Astrocyte (in vitro differentiated cells and primary cell): ENCODE data around the gene NREP. TPM values are rescaled to one million over a fixed set of nuclear protein-coding genes. Genes with fewer than 3 reads are reported as not detected.

Experiments used
- DNase-seq: peaks from one replicate; pipeline ENCODE4 v3.0.0-alpha.2; 2010; ENCODE audit warnings: low read depth
- FAIRE-seq: peaks from 2 replicates; lab custom pipeline; 2011; peaks lifted over from hg19 to GRCh38; lab: Jason Lieb, UNC
- H2AFZ ChIP-seq: 2 replicates; pipeline ENCODE4 v1.6.0; 2012; ENCODE audit warnings: low read depth, low read length, inconsistent platforms
- H3K27ac ChIP-seq: 2 replicates; pipeline ENCODE4 v1.5.1; 2011; ENCODE audit warnings: low read depth, low read length, inconsistent platforms
- H3K27me3 ChIP-seq: 2 replicates; pipeline ENCODE4 v1.6.0; 2011; ENCODE audit warnings: low read length, inconsistent platforms; ENCODE audit not compliant: insufficient read depth
- H3K36me3 ChIP-seq: 2 replicates; pipeline ENCODE4 v1.5.1; 2011; ENCODE audit warnings: low read length, inconsistent platforms; ENCODE audit not compliant: insufficient read depth
- H3K4me1 ChIP-seq: 2 replicates; pipeline ENCODE4 v1.5.1; 2011; ENCODE audit warnings: low read length, inconsistent platforms; ENCODE audit not compliant: insufficient read depth
- H3K4me2 ChIP-seq: 2 replicates; pipeline ENCODE4 v1.6.0; 2012; ENCODE audit warnings: low read length, inconsistent platforms
- H3K4me3 ChIP-seq: 2 replicates; pipeline ENCODE4 v1.5.1; 2011; ENCODE audit warnings: low read depth, mild to moderate bottlenecking, low read length, inconsistent platforms; ENCODE audit not compliant: insufficient read depth
- H3K79me2 ChIP-seq: 2 replicates; pipeline ENCODE4 v1.6.0; 2012; ENCODE audit warnings: mild to moderate bottlenecking, low read length, inconsistent platforms; ENCODE audit not compliant: insufficient read depth
- H3K9ac ChIP-seq: 2 replicates; pipeline ENCODE4 v1.6.0; 2012; ENCODE audit warnings: mild to moderate bottlenecking, low read length, inconsistent platforms
- H3K9me3 ChIP-seq: 2 replicates; pipeline ENCODE4 v1.5.1; 2012; ENCODE audit warnings: low read depth, mild to moderate bottlenecking, low read length, inconsistent platforms; ENCODE audit not compliant: insufficient read depth
- H4K20me1 ChIP-seq: 2 replicates; pipeline ENCODE4 v1.6.0; 2012; ENCODE audit warnings: low read length, inconsistent platforms; ENCODE audit not compliant: insufficient read depth
- H3K27ac Mint-ChIP-seq: one replicate; pipeline ENCODE4 v1.8.0; 2021; ENCODE audit warnings: mild to moderate bottlenecking, mixed read lengths; ENCODE audit not compliant: unreplicated experiment
- H3K27me3 Mint-ChIP-seq: one replicate; pipeline ENCODE4 v1.8.0; 2021; ENCODE audit warnings: low read depth, mixed read lengths; ENCODE audit not compliant: unreplicated experiment
- H3K36me3 Mint-ChIP-seq: one replicate; pipeline ENCODE4 v1.8.0; 2021; ENCODE audit warnings: low read depth, mixed read lengths; ENCODE audit not compliant: unreplicated experiment
- H3K4me1 Mint-ChIP-seq: one replicate; pipeline ENCODE4 v1.8.0; 2021; ENCODE audit warnings: low read depth, mixed read lengths; ENCODE audit not compliant: unreplicated experiment
- H3K4me3 Mint-ChIP-seq: one replicate; pipeline ENCODE4 v1.8.0; 2021; ENCODE audit warnings: mild to moderate bottlenecking, moderate library complexity, mixed read lengths; ENCODE audit not compliant: unreplicated experiment
- H3K9me3 Mint-ChIP-seq: one replicate; pipeline ENCODE4 v1.8.0; 2021; ENCODE audit warnings: mild to moderate bottlenecking, mixed read lengths; ENCODE audit not compliant: unreplicated experiment
- CTCF ChIP-seq: IDR thresholded peaks from 2 replicates; pipeline ENCODE4 v1.5.1; 2011; ENCODE audit warnings: low read depth, mild to moderate bottlenecking, inconsistent platforms, low read length, moderate library complexity; ENCODE audit not compliant: insufficient read depth
- EZH2 ChIP-seq: IDR thresholded peaks from 2 replicates; pipeline ENCODE4 v1.6.1; 2012; ENCODE audit warnings: mild to moderate bottlenecking, low read length, inconsistent platforms; ENCODE audit not compliant: insufficient read depth
- total RNA-seq: library from RNA; stranded (reverse); gene quantifications from 2 replicates; pipeline ENCODE4 v1.2.1, GENCODE V29; 2021

NREP gene
- total RNA-seq, 1 donor from 2014 or later = 185 TPM

- Histone ChIP-seq H3K27ac (peak overlapping the region; percentile 98), H3K4me2 (peak overlapping the region; percentile 92), H3K79me2 (peaks cover 37% of the 10 kb centered on the region), H4K20me1 (no peaks in the 10 kb centered on the region), H2AFZ (peak overlapping the region; percentile 73), H3K9me3 (no peaks in the 10 kb centered on the region), H3K4me3 (peak overlapping the region; percentile 58), H3K4me1 (peaks cover 14% of the 10 kb centered on the region), H3K36me3 (no peaks in the 10 kb centered on the region), H3K9ac (peak overlapping the region; percentile 100), H3K27me3 (no peaks in the 10 kb centered on the region)
- TF ChIP-seq EZH2 (no peak), CTCF (no peak)
- DNase-seq (no peak), FAIRE-seq (no peak)
- H3K4me3 Mint-ChIP-seq = peak overlapping the region; percentile 88
- H3K36me3 Mint-ChIP-seq = no peaks in the 10 kb centered on the region
- H3K27ac Mint-ChIP-seq = peak overlapping the region; percentile 83
- peaks cover 24% of the 10 kb centered on the region for H3K4me1 Mint-ChIP-seq
- H3K9me3 Mint-ChIP-seq = no peaks in the 10 kb centered on the region
- H3K27me3 Mint-ChIP-seq = no peaks in the 10 kb centered on the region
Observed at GRCh38 chr5:111758284-111758628, 1.3 kb upstream of the NREP start.

GRCh38 chr5:111757355-111758283 is 625 bp upstream of the NREP start:
- Histone ChIP-seq H3K79me2 (peaks cover 42% of the 10 kb centered on the region), H4K20me1 (no peaks in the 10 kb centered on the region), H3K9ac (peak overlapping the region; percentile 100), H3K4me2 (peak overlapping the region; percentile 92), H3K36me3 (no peaks in the 10 kb centered on the region), H3K4me3 (peak overlapping the region; percentile 100), H3K27me3 (no peaks in the 10 kb centered on the region), H3K4me1 (peaks cover 18% of the 10 kb centered on the region), H3K9me3 (no peaks in the 10 kb centered on the region), H3K27ac (peak overlapping the region; percentile 98), H2AFZ (peak overlapping the region; percentile 73)
- peak overlapping the region; percentile 88 for H3K4me3 Mint-ChIP-seq
- FAIRE-seq (peak; percentile 69), DNase-seq (peak; percentile 98)
- H3K27me3 Mint-ChIP-seq = no peaks in the 10 kb centered on the region
- H3K9me3 Mint-ChIP-seq = no peaks in the 10 kb centered on the region
- peak overlapping the region; percentile 83 for H3K27ac Mint-ChIP-seq
- peak; percentile 35 for TF ChIP-seq CTCF
- no peak for TF ChIP-seq EZH2
- H3K4me1 Mint-ChIP-seq = peaks cover 22% of the 10 kb centered on the region
- no peaks in the 10 kb centered on the region for H3K36me3 Mint-ChIP-seq
